RWPE1 (cell line): ENCODE results near the gene INSM2.

ENCODE experiments used
- CTCF ChIA-PET: fragments of 350-600 bp; sonication (Branson Sonifier 250); formaldehyde crosslinking; extraction: SDS; loops from one replicate; lab custom pipeline; 2021; lab: Yijun Ruan, JAX
- POLR2A ChIA-PET: fragments of 400-600 bp; formaldehyde crosslinking; extraction: SDS; loops from one replicate; lab custom pipeline; 2020; ENCODE audit warnings: antibody characterized with exemption; ENCODE audit not compliant: low non-redundant PET; lab: Yijun Ruan, JAX
- DNase-seq: peaks from one replicate; pipeline ENCODE4 v3.0.0; 2012; ENCODE audit warnings: low spot score
- H3K27ac ChIP-seq: fragments of 450-650 bp; 2 replicates; pipeline ENCODE4 v1.5.1; 2017
- TF ChIP-seq, protein P1 (sequence below): fragments of 450-650 bp; conservative IDR thresholded peaks from 2 replicates; pipeline ENCODE4 v1.5.1; 2017; ENCODE audit warnings: low read depth, mild to moderate bottlenecking

The INSM2 gene

GRCh38 chr14:35556548-35556947 is 22.6 kb downstream of the INSM2 start:
- H3K27ac ChIP-seq = no peak overlapping the region
- ChIA-PET CTCF (no interaction called here), POLR2A (no interaction called here)
- TF ChIP-seq, protein P1, sequence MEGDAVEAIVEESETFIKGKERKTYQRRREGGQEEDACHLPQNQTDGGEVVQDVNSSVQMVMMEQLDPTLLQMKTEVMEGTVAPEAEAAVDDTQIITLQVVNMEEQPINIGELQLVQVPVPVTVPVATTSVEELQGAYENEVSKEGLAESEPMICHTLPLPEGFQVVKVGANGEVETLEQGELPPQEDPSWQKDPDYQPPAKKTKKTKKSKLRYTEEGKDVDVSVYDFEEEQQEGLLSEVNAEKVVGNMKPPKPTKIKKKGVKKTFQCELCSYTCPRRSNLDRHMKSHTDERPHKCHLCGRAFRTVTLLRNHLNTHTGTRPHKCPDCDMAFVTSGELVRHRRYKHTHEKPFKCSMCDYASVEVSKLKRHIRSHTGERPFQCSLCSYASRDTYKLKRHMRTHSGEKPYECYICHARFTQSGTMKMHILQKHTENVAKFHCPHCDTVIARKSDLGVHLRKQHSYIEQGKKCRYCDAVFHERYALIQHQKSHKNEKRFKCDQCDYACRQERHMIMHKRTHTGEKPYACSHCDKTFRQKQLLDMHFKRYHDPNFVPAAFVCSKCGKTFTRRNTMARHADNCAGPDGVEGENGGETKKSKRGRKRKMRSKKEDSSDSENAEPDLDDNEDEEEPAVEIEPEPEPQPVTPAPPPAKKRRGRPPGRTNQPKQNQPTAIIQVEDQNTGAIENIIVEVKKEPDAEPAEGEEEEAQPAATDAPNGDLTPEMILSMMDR = no peak
- no peak for DNase-seq

DNA sequence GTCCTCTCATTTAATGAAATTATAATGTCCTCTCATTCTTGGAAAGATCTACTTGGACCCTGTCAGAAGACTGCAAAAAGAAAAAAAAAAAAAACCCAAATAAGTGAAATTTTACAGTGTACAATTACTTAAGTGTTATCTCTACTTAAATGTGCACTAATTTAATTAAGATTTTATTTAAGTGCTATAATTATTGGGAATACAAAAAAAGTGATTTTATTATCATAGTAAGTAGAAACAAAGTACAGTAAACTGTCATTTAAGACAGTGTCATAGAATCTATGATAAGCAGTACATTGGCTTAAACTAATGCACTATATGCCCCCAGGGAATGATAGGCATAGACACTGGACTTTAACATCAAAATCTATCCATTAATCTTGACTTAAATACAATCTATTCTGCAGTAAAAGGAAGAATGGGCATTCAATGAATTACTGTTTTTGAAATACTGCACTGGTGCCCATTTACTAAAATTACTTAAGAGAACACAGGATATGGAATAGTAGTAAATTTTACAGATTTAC is 23.3 kb downstream of the INSM2 start:
- CTCF ChIA-PET = no interaction called here
- POLR2A ChIA-PET = no interaction called here
- DNase-seq = no peak
- TF ChIP-seq, protein P1 = no peak
- H3K27ac ChIP-seq = no peak overlapping the region

GRCh38 chr14:35558680-35559079 is 24.7 kb downstream of the INSM2 start:
- TF ChIP-seq, protein P1 = no peak
- H3K27ac ChIP-seq = no peak overlapping the region
- CTCF ChIA-PET = interaction anchor here (0.7 kb wide), 1 partner anchor 47 kb away, joined by 3 read pairs; no protein-coding TSS in a partner anchor
- no peak for DNase-seq
- POLR2A ChIA-PET = no interaction called here

DNA sequence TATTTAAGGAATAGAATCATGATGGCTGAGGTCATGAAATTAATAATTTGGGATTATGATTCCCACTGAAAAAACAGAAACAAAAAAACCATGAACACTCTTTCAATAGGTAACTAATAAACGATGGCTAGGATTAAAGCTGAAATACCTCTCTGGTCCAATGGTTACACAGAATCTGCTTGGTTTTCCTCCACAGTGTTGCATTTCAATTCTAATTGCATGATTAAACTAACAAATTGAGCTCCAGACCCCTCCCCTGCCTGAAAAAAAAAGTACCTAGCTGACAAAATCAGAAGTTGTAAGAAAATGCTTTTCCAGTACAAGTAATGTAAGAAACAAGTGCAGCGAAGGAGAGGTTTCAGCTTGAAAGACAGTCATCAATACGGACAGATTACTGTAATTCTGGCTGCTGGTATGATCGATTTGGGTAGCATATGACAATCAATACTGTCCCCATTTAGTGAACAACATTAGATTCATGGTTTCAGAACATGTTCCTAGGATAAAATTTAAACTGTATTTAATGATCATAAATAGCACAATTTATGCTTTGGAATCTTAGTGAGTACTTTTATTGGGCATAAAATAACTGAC is 32.0 kb downstream of the INSM2 start:
- ChIA-PET POLR2A (no interaction called here), CTCF (no interaction called here)
- TF ChIP-seq, protein P1 = no peak
- no peak overlapping the region for H3K27ac ChIP-seq
- no peak for DNase-seq

- no peak for DNase-seq
- CTCF ChIA-PET = no interaction called here
- POLR2A ChIA-PET = no interaction called here
- no peak overlapping the region for H3K27ac ChIP-seq
- TF ChIP-seq, protein P1 = no peak
These were observed 37.6 kb downstream of the INSM2 start for GRCh38 chr14:35571598-35571997.

DNA sequence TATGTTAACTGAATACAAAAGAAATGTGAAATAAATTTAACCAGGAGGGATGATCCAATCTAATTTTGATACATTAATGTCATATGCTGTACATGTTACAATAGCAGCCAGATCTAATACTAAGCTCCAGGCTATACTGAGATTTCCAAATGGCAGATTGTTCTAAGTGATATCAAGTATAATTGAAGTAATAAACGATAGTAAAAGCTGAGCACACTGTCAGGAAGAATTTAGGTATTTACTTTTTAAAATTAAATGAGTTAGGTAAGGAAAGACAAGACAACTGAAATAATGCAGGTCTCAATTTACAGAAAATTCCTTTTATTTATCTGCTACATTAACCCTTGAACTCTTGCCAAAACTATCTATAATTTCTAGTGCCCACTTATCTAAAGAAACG is 39.9 kb downstream of the INSM2 start:
- TF ChIP-seq, protein P1 = no peak
- no peak overlapping the region for H3K27ac ChIP-seq
- ChIA-PET CTCF (no interaction called here), POLR2A (no interaction called here)
- DNase-seq = no peak
